Fibroblast of mammary gland (primary cell): ENCODE data around the gene RBL1.
A peak's percentile ranks its signal among the peaks of the same experiment; 100 is the strongest.
"Not testable (repeated sequence)": the region's sequence is repeated elsewhere in the genome, so short reads cannot be mapped to it uniquely, and the experiment has no call there.

Experiments used
- DNase-seq: peaks from one replicate; pipeline ENCODE4 v3.0.0-alpha.2; 2010; ENCODE audit warnings: low read depth
- H3K4me3 ChIP-seq: 2 replicates; pipeline ENCODE4 v1.5.1; 2011; ENCODE audit warnings: low read depth, mild to moderate bottlenecking, low read length, moderate library complexity; ENCODE audit not compliant: control insufficient read depth
- TF ChIP-seq, protein P1 (sequence below): conservative IDR thresholded peaks from 2 replicates; pipeline ENCODE4 v1.5.1; 2011; ENCODE audit warnings: low read depth, low read length, inconsistent platforms; ENCODE audit not compliant: control insufficient read depth, insufficient read depth

Gene RBL1

DNA sequence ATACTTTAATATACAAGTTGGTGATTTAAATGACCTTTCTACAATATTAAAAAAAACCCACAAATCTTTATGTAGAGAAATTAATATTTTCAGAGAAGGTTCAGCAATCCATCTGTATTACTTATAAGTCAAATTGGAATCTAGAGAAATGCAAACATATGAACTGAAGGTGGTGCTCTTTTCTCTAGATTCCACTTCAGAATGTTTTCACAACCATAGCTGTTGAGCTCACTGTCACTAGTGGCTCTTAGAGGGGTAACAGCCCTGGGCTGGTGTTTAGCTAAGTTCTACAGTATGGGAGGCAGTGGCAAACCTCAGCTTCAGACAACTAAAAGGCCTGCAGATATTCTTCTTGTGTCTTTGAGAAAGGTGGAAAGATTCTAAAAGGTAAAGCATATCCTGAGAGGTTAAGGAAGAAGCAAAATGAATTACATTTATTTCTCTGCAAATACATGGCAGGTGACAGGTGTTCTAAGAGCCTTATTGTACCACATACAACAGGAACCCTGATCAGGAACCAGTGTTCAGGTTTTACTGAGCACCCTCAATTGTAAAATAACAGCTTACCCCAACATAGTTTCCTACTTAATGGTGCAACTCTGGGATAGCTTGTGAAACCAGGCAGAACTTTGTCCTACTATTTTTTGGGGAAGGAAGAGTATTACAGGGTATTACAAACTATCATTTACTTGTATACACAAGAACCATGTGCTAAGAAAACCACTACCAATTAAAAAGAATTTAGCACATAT, 87.7 kb downstream of the RBL1 start:
- no peak overlapping the region for H3K4me3 ChIP-seq
- TF ChIP-seq, protein P1, sequence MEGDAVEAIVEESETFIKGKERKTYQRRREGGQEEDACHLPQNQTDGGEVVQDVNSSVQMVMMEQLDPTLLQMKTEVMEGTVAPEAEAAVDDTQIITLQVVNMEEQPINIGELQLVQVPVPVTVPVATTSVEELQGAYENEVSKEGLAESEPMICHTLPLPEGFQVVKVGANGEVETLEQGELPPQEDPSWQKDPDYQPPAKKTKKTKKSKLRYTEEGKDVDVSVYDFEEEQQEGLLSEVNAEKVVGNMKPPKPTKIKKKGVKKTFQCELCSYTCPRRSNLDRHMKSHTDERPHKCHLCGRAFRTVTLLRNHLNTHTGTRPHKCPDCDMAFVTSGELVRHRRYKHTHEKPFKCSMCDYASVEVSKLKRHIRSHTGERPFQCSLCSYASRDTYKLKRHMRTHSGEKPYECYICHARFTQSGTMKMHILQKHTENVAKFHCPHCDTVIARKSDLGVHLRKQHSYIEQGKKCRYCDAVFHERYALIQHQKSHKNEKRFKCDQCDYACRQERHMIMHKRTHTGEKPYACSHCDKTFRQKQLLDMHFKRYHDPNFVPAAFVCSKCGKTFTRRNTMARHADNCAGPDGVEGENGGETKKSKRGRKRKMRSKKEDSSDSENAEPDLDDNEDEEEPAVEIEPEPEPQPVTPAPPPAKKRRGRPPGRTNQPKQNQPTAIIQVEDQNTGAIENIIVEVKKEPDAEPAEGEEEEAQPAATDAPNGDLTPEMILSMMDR, result peak; percentile 8
- DNase-seq, result peak; percentile 41

DNA sequence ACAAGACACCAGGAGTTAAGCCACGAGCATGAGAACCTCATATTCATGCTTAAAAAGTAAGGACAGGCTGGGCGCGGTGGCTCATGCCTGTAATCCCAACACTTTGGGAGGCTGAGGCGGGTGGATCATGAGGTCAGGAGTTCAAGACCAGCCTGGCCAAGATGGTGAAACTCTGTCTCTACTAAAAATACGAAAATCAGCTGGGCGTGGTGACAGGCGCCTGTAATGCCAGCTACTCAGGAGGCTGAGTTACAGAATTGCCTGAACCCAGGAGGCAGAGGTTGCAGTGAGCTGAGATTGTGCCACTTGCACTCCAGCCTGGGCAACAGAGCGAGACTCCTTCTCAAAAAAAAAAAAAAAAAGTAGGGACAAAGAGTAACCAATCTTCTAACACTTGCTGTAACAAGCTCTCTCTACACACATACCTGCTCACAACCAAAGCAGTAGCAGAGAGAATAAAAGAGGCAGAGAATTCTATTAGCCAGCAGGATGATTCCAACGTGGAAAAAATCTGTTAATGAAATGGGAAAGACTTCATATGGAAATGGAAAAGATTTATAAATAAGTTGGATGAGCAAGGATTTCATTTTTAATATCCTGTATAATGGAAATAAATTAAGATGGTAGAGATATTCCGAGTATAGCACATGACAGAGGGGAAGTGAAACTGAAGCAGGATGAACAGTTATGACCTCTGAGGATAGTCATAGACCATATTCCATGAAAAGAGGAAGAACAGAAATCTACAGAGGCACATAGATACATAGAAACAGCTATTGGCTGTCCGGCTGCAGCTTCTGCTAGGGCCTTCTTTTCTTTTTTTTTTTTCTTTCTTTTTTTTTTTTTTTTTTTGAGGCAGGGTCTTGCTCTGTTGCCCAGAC, 90.5 kb downstream of the RBL1 start:
- H3K4me3 ChIP-seq, DNase-seq: not testable (repeated sequence)

DNA sequence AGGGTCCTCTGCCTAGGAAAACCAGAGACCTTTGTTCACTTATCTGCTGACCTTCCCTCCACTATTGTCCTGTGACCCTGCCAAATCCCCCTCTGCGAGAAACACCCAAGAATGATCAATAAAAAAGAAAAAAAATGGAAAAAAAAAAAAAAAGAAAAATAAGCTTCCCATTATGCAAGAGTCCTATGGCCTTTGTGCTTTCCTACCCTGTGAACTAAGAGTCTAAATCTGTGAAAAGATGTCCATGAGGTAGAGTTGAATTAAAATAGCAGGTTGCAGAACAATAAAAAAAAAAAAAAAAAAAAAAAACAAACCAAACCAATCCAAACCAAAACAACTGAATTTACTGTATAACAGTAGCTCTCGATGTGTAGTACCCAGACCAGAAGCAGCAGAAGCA, 94.2 kb downstream of the RBL1 start:
- H3K4me3 ChIP-seq, DNase-seq: not testable (repeated sequence)

DNA sequence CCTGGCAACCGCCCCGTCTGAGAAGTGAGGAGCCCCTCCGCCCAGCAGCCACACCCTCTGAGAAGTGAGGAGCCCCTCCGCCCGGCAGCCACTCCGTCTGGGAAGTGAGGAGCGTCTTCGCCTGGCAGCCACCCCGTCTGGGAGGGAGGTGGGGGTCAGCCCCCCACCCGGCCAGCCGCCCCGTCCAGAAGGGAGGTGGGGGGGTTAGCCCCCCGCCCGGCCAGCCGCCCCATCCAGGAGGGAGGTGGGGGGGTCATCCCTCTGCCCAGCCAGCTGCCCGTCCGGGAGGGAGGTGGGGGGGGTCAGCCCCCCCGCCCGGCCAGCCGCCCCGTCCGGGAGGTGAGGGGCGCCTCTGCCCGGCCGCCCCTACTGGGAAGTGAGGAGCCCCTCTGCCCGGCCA, 95.6 kb downstream of the RBL1 start:
- DNase-seq, H3K4me3 ChIP-seq: not testable (repeated sequence)

DNA sequence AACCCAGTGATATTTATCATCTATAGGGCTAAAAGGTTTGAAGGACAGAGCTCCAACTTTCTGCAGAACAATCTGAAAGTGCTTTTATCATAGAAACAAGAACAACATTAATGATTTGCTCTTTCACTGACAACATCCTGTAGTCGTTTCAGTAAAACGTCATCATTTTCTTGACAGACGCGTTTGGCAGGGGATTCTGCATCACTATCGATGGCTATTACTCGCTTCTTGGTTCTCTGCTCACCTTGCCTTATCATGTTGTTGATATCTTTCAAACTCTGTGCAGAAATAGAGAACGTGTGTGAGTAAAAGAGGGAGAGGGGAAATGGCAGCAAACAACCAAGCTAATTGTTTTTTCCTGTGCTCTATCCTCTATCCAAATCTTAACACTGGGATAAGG, 97.1 kb downstream of the RBL1 start:
- DNase-seq, result no peak
- TF ChIP-seq, protein P1, result no peak
- H3K4me3 ChIP-seq, result no peak overlapping the region

DNA sequence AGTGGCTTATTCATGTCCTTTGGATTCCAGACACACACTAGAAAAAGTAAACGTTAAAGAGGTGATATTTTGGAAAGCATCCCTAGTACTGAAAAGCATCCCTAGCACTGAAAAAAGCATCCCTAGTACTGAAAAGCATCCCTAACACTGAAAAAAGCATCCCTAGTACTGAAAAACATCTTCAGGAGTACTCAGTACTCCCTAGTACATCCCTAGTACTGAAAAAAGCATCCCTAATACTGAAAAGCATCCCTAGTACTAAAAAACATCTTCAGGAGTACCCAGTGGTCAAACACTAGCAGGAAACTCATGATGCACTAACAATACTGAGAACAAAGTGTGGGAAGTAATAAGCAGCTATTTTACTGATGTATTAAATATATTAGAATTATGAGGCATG, 98.7 kb downstream of the RBL1 start:
- DNase-seq, result no peak
- no peak overlapping the region for H3K4me3 ChIP-seq
- TF ChIP-seq, protein P1, result no peak

DNA sequence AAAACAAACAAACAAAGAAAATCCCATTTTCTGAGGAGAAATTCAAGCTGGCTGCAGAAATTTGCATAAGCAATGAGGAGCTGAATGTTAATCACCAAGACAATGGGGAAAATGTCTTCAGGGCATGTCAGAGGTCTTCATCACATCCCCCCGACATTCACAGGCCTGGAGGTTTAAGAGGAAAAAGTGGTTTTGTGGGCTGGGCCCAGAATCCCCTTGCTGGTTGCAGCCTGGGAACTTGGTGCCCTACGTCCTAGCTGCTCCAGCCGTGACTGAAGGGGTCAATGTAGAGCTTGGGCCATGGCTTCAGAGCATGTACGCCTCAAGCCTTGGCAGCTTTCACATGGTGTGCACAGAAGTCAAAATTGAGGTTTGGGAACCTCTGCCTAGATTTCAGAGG, 101.6 kb downstream of the RBL1 start:
- not testable (repeated sequence) for H3K4me3 ChIP-seq, DNase-seq

DNA sequence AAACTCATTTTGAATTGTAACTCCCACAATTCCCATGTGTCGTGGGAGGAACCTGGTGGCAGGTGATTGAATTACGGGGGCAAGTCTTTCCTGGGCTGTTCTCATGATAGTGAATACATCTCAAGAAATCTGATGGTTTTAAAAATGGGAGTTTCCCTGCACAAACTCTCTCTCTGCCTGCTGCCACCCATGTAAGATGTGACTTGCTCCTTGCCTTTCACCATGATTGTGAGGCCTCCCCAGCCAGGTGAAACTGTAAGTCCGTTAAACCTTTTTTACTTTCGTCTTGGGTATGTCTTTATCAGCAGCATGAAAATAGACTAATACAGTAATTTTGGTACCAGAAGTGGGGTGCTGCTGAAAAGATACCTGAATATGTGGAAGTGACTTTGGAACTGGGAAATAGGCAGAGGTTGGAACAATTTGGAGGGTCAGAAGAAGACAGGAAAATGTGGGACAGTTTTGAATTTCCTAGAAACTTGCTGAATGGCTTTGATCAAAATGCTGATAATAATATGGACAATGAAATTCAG, 102.9 kb downstream of the RBL1 start:
- no peak for DNase-seq
- no peak overlapping the region for H3K4me3 ChIP-seq
- TF ChIP-seq, protein P1, result no peak
